Vagina (tissue), 2 donors: ENCODE data around the gene PPP1R3A.

Source experiments
- CTCF ChIP-seq, 3 experiments: fragments of 450-650 bp in 2 of 3; fragments of 200-600 bp in 1 of 3; sonication (generic) in 1 of 3; IDR thresholded peaks; one replicate each; pipeline ENCODE4 v1.5.1; 2017 to 2019; ENCODE audit warnings: antibody characterized with exemption in 3 of 3, mild to moderate bottlenecking in 2 of 3, moderate library complexity in 2 of 3
- POLR2AphosphoS5 ChIP-seq, 2 donors: sonication (generic); formaldehyde crosslinking; IDR thresholded peaks; one replicate each; pipeline ENCODE4 v1.9.0; 2017; ENCODE audit warnings: antibody characterized with exemption in 2 of 2, mild to moderate bottlenecking in 2 of 2, low read depth in 1 of 2; ENCODE audit not compliant: insufficient read depth in 1 of 2

GRCh38 chr7:113945018-113945938 lies 26.5 kb upstream of the PPP1R3A start:
- TF ChIP-seq CTCF (IDR thresholded peaks at IDR 0.05) (no peak), POLR2AphosphoS5 (IDR thresholded peaks at IDR 0.05; ENCODE audit: insufficient read depth in 1 of 2, low read depth in 1 of 2) (no peak)
